ENCODE data around the gene DISC1.
"Not testable (repeated sequence)": the region's sequence is repeated elsewhere in the genome, so short reads cannot be mapped to it uniquely, and the experiment has no call there.

The DISC1 gene

GRCh38 chr1:231940116-231940515 lies 313.5 kb downstream of the DISC1 start:
- no peak for DNase-seq

- no peak for DNase-seq
These were observed 314.1 kb downstream of the DISC1 start for GRCh38 chr1:231940701-231941100.

GRCh38 chr1:231943084-231943483 lies 316.5 kb downstream of the DISC1 start:
- no peak for DNase-seq

- DNase-seq: not testable (repeated sequence)
These were observed 321.5 kb downstream of the DISC1 start for GRCh38 chr1:231948102-231948501.

GRCh38 chr1:231949277-231950091 lies 322.9 kb downstream of the DISC1 start:
- DNase-seq: no peak

DNA sequence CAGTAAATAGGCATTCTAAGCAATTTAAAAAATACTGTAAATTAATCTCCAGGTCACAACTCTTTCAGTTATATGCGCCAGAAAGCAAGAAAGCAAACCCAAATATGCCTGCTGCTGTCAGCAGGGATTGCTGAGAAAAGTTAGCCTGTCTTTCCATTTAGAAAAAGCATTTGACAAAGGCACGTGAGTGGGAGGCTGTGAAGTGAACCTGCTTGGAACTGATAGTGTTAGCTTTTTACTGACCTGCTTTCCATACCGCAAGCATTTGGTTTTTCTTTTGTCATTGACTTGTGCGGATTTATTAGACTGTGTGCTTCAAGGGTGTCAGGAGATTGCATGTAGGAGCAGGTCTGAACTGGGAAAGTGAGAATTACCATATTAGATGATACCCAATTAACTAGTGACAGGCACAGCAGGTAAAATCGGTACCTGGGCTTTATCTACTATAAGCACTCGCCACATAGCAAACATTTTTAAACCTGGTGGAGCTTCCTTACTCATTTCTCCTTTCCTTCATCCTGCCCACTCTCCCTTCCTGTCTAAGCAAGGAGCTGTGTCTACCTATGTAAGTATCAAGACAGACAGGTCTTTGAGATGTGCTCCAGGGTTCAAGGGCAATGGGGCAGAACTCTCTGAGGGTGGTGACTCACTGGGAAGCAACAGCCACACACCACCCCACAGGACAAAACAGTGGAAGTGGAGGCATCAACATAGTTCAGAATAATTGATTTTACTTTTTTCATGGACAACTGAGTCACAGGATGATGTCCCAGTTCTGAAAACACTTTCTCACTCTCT lies 323.9 kb downstream of the DISC1 start:
- DNase-seq: no peak

- DNase-seq: no peak
These were observed 324.8 kb downstream of the DISC1 start for GRCh38 chr1:231951374-231951773.

DNA sequence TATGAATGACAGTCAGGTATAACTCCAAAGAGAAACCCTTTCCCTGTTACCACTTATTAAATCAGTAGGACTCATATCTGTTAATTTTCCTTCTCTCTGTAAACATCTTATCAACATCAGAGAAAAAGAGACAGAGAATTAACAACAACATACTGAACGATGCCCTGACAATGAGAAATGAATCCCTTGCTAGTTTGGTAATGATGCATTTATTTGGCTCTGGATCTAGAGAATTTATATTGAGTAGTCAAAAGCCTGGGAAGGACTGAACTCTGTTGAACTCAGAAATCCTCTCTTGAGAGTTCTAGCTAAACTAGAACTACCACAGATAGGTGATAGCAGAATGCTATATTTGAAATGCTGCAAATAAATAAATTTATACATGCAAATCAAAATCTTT lies 325.6 kb downstream of the DISC1 start:
- DNase-seq: no peak

GRCh38 chr1:231953660-231954059 lies 327.1 kb downstream of the DISC1 start:
- DNase-seq: no peak

GRCh38 chr1:231954751-231955150 lies 328.2 kb downstream of the DISC1 start:
- DNase-seq: no peak

GRCh38 chr1:231957359-231957758 lies 330.8 kb downstream of the DISC1 start:
- no peak for DNase-seq

DNA sequence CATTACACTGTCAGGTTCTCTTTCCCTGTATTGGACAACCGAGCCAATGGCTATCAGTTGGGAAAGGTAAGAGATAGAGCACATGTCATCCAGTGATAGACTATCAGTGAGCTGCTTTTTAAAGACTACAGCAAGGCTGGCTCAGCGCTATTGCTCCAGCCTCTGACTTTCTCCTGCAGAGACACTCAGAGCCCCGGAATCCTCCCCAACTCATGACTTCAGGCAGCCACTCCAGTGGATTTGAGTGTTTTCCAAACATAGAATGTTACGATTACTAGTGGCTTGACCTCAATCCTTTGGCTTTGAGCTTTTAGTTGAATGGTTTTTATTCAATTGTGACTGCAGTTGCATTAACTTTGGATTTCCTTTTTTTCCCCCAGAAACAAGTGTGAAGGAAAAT lies 331.9 kb downstream of the DISC1 start:
- no peak for DNase-seq

DNA sequence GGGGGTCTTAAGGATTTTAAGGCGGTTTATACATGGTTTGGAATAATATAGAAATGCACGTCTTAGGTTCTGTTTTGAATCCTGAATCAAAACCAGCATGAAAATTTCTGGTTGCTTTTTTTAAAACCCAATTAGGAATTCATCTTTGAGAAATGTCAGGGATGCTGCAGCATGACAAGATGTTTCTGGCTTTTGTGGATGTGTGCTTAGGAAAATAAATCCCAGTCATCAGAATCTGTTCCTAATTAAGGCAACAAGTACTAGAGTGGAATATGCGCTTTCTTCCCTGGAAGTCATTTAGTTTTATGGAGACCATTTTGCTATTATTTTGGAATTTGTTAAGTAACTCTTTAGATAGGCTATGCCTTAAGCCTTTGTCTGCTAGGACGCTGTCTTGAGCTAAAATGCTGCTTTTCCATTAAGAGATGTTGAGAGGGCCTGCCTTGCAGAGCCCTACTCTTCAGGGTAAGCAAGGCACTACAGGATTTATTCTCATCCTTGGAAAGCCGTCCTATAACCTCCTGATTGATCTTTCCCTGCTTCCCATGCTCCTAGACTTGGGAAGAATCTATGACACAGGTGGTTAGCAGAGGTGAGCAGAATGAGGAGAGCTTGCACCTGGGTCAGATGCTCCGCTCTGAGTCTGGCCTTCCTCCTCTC lies 332.8 kb downstream of the DISC1 start:
- DNase-seq: no peak

DNA sequence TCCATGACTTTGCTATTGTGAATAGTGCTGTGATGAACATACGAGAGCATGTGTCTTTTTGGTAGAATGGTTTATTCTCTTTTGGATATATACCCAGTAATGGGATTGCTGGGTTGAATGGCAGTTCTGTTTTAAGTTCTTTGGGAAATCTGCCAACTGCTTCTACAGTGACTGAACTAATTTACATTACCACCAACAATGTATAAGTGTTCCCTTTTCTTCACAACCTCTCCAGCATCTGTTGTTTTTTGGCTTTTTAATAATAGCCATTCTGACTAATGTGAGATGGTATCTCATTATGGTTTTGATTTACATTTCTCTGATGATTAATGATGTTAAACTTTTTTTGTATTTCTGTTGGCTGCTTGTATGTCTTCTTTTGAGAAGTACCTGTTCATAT lies 335.2 kb downstream of the DISC1 start:
- DNase-seq: not testable (repeated sequence)

GRCh38 chr1:231962636-231963035 lies 336.0 kb downstream of the DISC1 start:
- no peak for DNase-seq

GRCh38 chr1:231964241-231964640 lies 337.7 kb downstream of the DISC1 start:
- no peak for DNase-seq

DNA sequence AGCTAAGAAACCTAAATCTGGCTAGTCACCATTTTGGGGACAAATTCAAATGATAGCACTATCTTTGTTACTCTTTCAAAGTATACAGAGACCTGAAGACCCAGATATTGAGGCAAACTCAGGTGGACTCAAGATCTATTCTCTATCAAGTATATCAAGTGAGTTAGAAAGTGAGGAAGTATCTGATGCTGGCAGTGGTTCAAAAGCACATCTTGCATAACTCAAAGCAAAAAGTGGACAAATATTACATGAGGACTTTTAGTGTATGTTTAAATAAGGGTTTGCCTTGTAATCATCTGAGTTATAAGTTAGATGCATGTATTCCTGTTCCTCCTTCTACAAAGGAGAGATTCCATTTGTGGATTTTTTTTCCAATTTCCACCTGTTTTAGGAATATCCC lies 338.4 kb downstream of the DISC1 start:
- DNase-seq: no peak

- no peak for DNase-seq
These were observed 339.0 kb downstream of the DISC1 start for GRCh38 chr1:231965615-231966014.

DNA sequence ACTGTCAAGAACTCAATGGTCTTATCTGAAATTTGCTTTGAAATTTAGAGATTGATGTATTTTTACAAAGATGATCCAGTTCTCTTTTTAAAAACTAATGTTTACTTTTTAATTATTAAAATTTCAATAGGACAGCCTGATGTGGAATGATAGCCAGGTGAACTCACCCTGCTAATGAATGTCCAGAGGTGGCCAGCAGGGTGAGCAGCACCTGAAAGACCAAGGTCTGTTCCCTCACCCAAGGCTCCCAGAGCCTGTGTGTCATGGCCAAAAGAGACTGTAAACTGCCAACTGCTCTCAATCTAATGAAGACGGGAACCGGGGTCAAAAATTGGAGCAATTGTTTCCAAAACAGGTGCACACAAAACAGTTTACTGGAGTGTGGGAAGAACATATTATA lies 340.4 kb downstream of the DISC1 start:
- DNase-seq: no peak

DNA sequence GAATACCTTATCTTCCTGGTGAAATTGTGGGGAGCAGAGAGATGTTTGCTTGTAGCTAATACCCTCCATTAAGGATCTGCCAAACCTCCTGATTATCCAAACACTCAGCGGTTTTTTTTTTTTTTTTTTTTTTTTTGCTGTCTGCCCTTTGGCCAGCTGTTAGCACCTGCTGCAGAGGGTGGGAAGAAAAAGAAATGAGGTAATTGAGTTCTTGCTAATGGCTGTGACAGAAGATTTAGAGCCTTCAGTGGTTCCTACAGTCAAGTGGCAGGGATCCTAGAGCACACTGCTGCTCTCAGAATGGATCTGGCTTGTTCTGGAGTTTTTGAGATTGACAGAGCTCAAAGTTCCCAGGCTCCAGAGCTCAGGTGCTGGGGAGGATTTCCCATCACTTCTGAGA lies 342.5 kb downstream of the DISC1 start:
- no peak for DNase-seq

DNA sequence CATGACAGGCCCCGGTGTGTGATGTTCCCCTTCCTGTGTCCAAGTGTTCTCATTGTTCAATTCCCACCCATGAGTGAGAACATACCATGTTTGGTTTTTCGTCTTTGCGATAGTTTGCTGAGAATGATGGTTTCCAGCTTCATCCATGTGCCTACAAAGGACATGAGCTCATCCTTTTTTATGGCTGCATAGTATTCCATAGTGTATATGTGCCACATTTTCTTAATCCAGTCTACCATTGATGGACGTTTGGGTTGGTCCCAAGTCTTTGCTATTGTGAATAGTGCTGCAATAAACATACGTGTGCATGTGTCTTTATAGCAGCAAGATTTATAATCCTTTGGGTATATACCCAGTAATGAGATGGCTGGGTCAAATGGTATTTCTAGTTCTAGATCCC lies 343.2 kb downstream of the DISC1 start:
- not testable (repeated sequence) for DNase-seq

DNA sequence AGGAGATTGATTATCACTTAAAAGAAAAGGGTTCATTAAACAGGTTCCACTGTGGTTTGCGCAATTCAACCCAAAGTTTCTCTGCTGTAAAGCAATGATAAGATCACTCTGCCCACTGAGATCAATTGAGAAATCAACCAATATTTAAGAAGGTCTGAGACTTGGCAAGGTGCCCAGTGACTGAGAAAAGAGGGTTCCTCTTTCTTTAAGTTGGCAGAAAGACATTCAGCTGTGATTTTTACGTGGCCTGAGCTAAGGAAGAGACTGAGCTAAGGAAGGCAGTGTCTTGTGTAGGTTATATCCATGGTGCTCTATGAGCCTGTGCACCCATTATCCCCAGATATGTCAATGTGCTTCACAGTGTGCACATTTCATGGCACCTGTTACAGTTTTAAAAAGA lies 344.1 kb downstream of the DISC1 start:
- DNase-seq: no peak

DNA sequence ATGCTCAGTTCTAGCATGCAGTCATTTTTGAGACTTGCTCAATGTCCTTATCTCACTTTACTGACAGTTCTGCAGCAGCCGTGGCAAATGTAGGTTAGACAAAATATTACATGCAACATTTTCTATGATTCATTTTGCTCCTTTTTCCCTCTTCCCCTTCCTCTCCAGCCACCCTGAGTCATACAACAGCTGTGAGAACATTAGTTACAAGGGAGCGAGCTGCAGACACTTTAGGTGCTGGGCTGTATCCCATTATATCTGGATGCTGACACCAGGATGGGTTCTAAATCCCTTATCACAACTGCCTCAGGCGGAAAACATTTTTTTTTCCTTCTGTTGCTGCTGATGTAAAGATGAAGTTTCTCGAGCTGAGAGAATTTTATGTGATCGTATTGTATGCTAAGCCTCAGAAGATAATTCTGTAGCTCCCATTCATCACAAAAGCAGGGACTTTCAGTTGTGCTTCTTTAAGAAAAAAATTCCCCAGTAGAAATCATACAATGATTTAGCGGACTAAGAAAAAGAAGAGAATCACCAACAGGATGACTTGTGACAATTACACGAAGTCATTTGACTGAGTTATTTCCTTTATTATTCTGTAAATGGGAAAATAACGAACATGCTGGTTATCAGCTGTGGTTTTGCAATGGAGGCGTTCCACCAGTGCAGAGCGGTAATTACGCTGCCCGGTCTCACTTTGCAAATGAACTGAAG lies 345.0 kb downstream of the DISC1 start:
- no peak for DNase-seq

All from NCI-H1694 (cell line).